Muscle of leg (tissue), 11 donors: ENCODE measurements around the gene SLC39A8. TPM values are rescaled to one million over a fixed set of nuclear protein-coding genes. Genes with fewer than 3 reads are reported as not detected.

Experiments
- DNase-seq: peaks from one replicate; pipeline ENCODE4 v3.0.0; 2013
- H3K27ac ChIP-seq: one replicate; pipeline ENCODE4 v1.5.1; 2013; ENCODE audit warnings: mild to moderate bottlenecking, low read length, control low read depth
- H3K27me3 ChIP-seq: one replicate; pipeline ENCODE4 v1.6.1; 2013; ENCODE audit warnings: low read length; ENCODE audit not compliant: control insufficient read depth, insufficient read depth
- H3K36me3 ChIP-seq: one replicate; pipeline ENCODE4 v1.6.1; 2013; ENCODE audit warnings: low read length; ENCODE audit not compliant: control insufficient read depth, insufficient read depth
- H3K4me1 ChIP-seq: one replicate; pipeline ENCODE4 v1.6.1; 2013; ENCODE audit warnings: low read length; ENCODE audit not compliant: control insufficient read depth, insufficient read depth
- H3K4me3 ChIP-seq: one replicate; pipeline ENCODE4 v1.5.1; 2013; ENCODE audit warnings: low read length, control low read depth
- H3K9me3 ChIP-seq: replicated peaks from 2 replicates; pipeline ENCODE4 v1.6.1; 2013; ENCODE audit warnings: low read depth, low read length; ENCODE audit not compliant: control insufficient read depth
- WGBS: methylation state at CpG from one replicate; pipeline ENCODE4 v1.1.5; 2013; ENCODE audit warnings: missing lambda C conversion rate; ENCODE audit not compliant: insufficient coverage; 5-methylcytosine and 5-hydroxymethylcytosine counted together
- polyA plus RNA-seq, 8 donors: library from polyadenylated mRNA; unstranded; fragments of 120-200 nt; gene quantifications; one replicate each; pipeline versions ENCODE4 v1.2.1 to v1.2.3, GENCODE V29; 2013; ENCODE audit warnings: inconsistent platforms in 1 of 8, low replicate concordance in 1 of 8; ENCODE audit not compliant: insufficient read length in 8 of 8, insufficient read depth in 1 of 8
- total RNA-seq: library from RNA; stranded (reverse); fragments of 120-200 nt; gene quantifications from one replicate; pipeline ENCODE4 v1.2.4, GENCODE V29; 2013

The SLC39A8 gene
- total and polyA plus RNA-seq, 9 donors, result 2.1 to 4.8 (median 3.5) TPM

GRCh38 chr4:102321260-102321995 lies 23.9 kb downstream of the SLC39A8 start:
- 86% methylated on average over 2 of the region's 11 CpGs for WGBS
- Histone ChIP-seq H3K9me3 (no peaks in the 10 kb centered on the region), H3K27me3 (no peaks in the 10 kb centered on the region), H3K4me3 (no peak overlapping the region), H3K36me3 (no peaks in the 10 kb centered on the region), H3K27ac (no peak overlapping the region), H3K4me1 (no peaks in the 10 kb centered on the region)
- no peak for DNase-seq

DNA sequence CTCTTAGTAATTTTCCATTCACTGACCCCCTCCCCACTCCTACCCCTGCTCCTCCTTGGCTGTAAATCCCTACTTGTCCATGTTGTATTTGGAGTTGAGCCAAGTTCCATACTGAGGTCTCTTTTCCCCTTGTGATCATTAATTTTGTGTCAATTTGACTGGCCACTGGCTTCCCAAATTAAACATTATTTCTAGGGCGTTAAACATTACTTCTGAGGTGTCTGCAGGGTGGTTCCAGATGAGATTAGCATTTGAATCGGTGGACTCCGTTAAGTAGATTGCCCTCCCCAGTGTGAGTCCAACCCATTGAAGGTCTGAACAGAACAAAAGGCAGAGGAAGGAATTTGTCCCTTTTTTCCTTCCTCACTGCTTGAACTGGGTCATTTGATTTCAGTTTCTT lies 25.7 kb downstream of the SLC39A8 start:
- no peaks in the 10 kb centered on the region for H3K9me3 ChIP-seq
- 92% methylated on average over 2 of the region's 3 CpGs for WGBS

GRCh38 chr4:102318526-102318925 lies 26.8 kb downstream of the SLC39A8 start:
- Histone ChIP-seq H3K27ac (no peak overlapping the region), H3K4me1 (no peaks in the 10 kb centered on the region), H3K27me3 (no peaks in the 10 kb centered on the region), H3K36me3 (no peaks in the 10 kb centered on the region), H3K4me3 (no peak overlapping the region), H3K9me3 (no peaks in the 10 kb centered on the region)
- no peak for DNase-seq
- 83% methylated on average over 3 of the region's 5 CpGs for WGBS

More for the DNA sequence above, 25.7 kb downstream of the SLC39A8 start:
- Histone ChIP-seq H3K4me1 (no peaks in the 10 kb centered on the region), H3K36me3 (no peaks in the 10 kb centered on the region), H3K4me3 (no peak overlapping the region), H3K27ac (no peak overlapping the region), H3K27me3 (no peaks in the 10 kb centered on the region)
- DNase-seq, result no peak

- Histone ChIP-seq H3K4me1 (no peaks in the 10 kb centered on the region), H3K9me3 (no peaks in the 10 kb centered on the region), H3K27ac (no peak overlapping the region), H3K36me3 (no peaks in the 10 kb centered on the region), H3K27me3 (no peaks in the 10 kb centered on the region), H3K4me3 (no peak overlapping the region)
- DNase-seq, result no peak
- no CpG with 5 or more reads among the region's 3 CpGs for WGBS
Measured at GRCh38 chr4:102318105-102318504, 27.2 kb downstream of the SLC39A8 start.

DNA sequence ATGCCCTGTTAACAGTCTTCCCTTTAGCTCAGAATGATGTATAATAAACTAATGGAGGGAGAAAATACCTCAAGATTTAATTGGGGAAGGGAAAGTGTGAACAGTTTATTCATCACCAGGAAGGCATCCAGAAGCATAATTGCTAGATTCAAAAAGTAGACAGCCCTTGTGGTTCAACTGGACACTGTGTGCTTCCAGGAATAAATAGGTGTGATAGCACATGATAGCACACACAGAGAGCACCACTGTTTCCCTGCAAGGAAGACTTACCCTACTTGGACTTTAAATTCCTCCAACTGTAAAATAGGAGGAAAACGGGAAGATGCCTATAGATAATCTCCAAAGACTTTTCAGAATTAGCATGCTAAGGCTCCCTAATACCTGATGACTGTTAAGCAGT lies 27.8 kb downstream of the SLC39A8 start:
- Histone ChIP-seq H3K9me3 (no peaks in the 10 kb centered on the region), H3K4me3 (no peak overlapping the region), H3K36me3 (no peaks in the 10 kb centered on the region), H3K27ac (no peak overlapping the region), H3K4me1 (no peaks in the 10 kb centered on the region), H3K27me3 (no peaks in the 10 kb centered on the region)
- WGBS, result no CpG with 5 or more reads among the region's 1 CpG
- DNase-seq, result no peak

DNA sequence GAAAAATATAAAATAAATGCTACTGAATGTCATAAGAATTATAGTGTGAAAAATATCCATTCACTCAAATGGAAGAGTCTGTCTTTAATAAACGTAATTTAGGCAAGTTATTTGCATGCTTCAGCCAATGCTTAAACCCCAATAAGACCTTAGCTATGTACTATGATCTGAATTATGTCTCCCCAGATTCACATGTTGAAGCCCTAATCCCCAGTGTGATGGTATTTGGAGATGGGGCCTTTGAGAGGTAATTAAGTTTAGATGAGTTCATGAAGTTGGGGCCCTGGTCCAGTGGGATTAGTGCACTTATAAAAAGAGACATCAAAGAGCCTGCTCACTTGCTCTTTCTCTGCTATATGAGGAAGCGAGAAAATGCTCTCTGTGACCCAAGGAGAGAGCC lies 28.7 kb downstream of the SLC39A8 start:
- Histone ChIP-seq H3K4me1 (no peaks in the 10 kb centered on the region), H3K27ac (no peak overlapping the region), H3K4me3 (no peak overlapping the region), H3K36me3 (no peaks in the 10 kb centered on the region), H3K9me3 (no peaks in the 10 kb centered on the region), H3K27me3 (no peaks in the 10 kb centered on the region)
- no CpG with 5 or more reads among the region's 2 CpGs for WGBS
- DNase-seq, result no peak

DNA sequence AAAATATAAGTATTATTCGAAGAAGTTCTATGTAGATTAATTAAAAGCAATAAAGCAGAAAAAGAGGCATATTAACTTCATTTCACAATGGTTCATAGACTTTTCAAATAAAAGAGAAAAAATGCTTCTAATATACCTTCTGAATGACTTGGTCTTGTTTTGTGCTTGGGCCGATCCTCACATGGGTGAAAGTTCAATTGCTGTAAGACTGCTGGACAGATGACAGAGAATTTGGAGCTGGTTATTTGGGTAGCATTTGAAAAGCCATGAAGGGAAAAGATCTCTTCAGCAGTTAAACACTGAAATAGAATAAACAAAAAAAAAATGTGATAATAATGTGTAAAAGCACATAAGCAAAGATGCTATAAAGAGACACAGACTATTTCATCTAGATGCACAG lies 29.8 kb downstream of the SLC39A8 start:
- no CpG with 5 or more reads among the region's 2 CpGs for WGBS
- no peaks in the 10 kb centered on the region for H3K9me3 ChIP-seq
- H3K4me1 ChIP-seq, result no peaks in the 10 kb centered on the region
- no peak overlapping the region for H3K4me3 ChIP-seq
- no peaks in the 10 kb centered on the region for H3K27me3 ChIP-seq
- H3K27ac ChIP-seq, result no peak overlapping the region
- no peaks in the 10 kb centered on the region for H3K36me3 ChIP-seq
- DNase-seq, result no peak

GRCh38 chr4:102312417-102312816 lies 32.9 kb downstream of the SLC39A8 start:
- Histone ChIP-seq H3K27ac (no peak overlapping the region), H3K36me3 (no peaks in the 10 kb centered on the region), H3K9me3 (no peaks in the 10 kb centered on the region), H3K4me3 (no peak overlapping the region), H3K27me3 (no peaks in the 10 kb centered on the region), H3K4me1 (no peaks in the 10 kb centered on the region)
- WGBS, result no CpG with 5 or more reads among the region's 2 CpGs
- DNase-seq, result no peak

- DNase-seq, result no peak
- WGBS, result no CpG with 5 or more reads among the region's 2 CpGs
- Histone ChIP-seq H3K4me1 (no peaks in the 10 kb centered on the region), H3K9me3 (no peaks in the 10 kb centered on the region), H3K27ac (no peak overlapping the region), H3K27me3 (no peaks in the 10 kb centered on the region), H3K4me3 (no peak overlapping the region), H3K36me3 (no peaks in the 10 kb centered on the region)
Measured at GRCh38 chr4:102311912-102312311, 33.4 kb downstream of the SLC39A8 start.

GRCh38 chr4:102311407-102311806 lies 33.9 kb downstream of the SLC39A8 start:
- Histone ChIP-seq H3K27ac (no peak overlapping the region), H3K4me1 (no peaks in the 10 kb centered on the region), H3K9me3 (no peaks in the 10 kb centered on the region), H3K27me3 (no peaks in the 10 kb centered on the region), H3K4me3 (no peak overlapping the region), H3K36me3 (no peaks in the 10 kb centered on the region)
- no peak for DNase-seq
- WGBS, result no CpG with 5 or more reads among the region's 1 CpG
